Spleen (tissue), 3 donors: ENCODE measurements around the gene TDP2.

Source experiments
- POLR2A ChIP-seq, 3 donors: fragments of 450-650 bp; IDR thresholded peaks; one replicate each; pipeline ENCODE4 v1.5.1; 2017; ENCODE audit warnings: antibody characterized with exemption in 3 of 3, mild to moderate bottlenecking in 1 of 3
- POLR2AphosphoS5 ChIP-seq, 3 donors: sonication (generic); formaldehyde crosslinking; IDR thresholded peaks; one replicate each; pipeline ENCODE4 v1.5.1; 2017; ENCODE audit warnings: antibody characterized with exemption in 3 of 3

- TF ChIP-seq POLR2A (IDR thresholded peaks at IDR 0.05) (no peak), POLR2AphosphoS5 (IDR thresholded peaks at IDR 0.05) (no peak)
Observed at GRCh38 chr6:24704468-24704867, 37.8 kb upstream of the TDP2 start.
